Measurements from ENCODE around the gene ZNF239.
"Not testable (repeated sequence)": the region's sequence is repeated elsewhere in the genome, so short reads cannot be mapped to it uniquely, and the experiment has no call there.

ZNF239 gene

GRCh38 chr10:43574001-43574892 lies at the start of gene ZNF239:
TSS of gene ZNF239 (minus strand) at chr10:43574616. CDS start at chr10:43558079, 16,537 bp downstream.
- peak; percentile 94 for DNase-seq

GRCh38 chr10:43623351-43623750 lies 48.9 kb upstream of the ZNF239 start:
- DNase-seq = no peak

- DNase-seq = no peak
Observed at GRCh38 chr10:43622038-43622437, 47.6 kb upstream of the ZNF239 start.

- no peak for DNase-seq
Observed at GRCh38 chr10:43619368-43619767, 45.0 kb upstream of the ZNF239 start.

GRCh38 chr10:43616697-43617370 lies 42.4 kb upstream of the ZNF239 start:
- DNase-seq = no peak

- peak; percentile 5 for DNase-seq
Observed at GRCh38 chr10:43610636-43611035, 36.2 kb upstream of the ZNF239 start.

- DNase-seq = no peak
Observed at GRCh38 chr10:43607199-43607573, 32.8 kb upstream of the ZNF239 start.

- peak; percentile 73 for DNase-seq
Observed at GRCh38 chr10:43606323-43607198, 32.1 kb upstream of the ZNF239 start, which contains the start of gene ZNF485. TSS of gene ZNF485 (plus strand) at chr10:43606438. CDS start at chr10:43607051, 613 bp downstream.

GRCh38 chr10:43605850-43606322 lies 31.5 kb upstream of the ZNF239 start:
- DNase-seq = no peak

GRCh38 chr10:43601576-43601975 lies 27.2 kb upstream of the ZNF239 start:
- DNase-seq = not testable (repeated sequence)

GRCh38 chr10:43599333-43599732 lies 24.9 kb upstream of the ZNF239 start:
- DNase-seq = no peak

- no peak for DNase-seq
Observed at GRCh38 chr10:43598446-43598845, 24.0 kb upstream of the ZNF239 start.

- no peak for DNase-seq
Observed at GRCh38 chr10:43596546-43596945, 22.1 kb upstream of the ZNF239 start.

GRCh38 chr10:43595739-43596298 lies 21.4 kb upstream of the ZNF239 start:
- DNase-seq = no peak

GRCh38 chr10:43594944-43595589 lies 20.7 kb upstream of the ZNF239 start:
- no peak for DNase-seq

GRCh38 chr10:43591303-43591904 lies 17.0 kb upstream of the ZNF239 start:
- no peak for DNase-seq

- not testable (repeated sequence) for DNase-seq
Observed at GRCh38 chr10:43586730-43587115, 12.3 kb upstream of the ZNF239 start.

- no peak for DNase-seq
Observed at GRCh38 chr10:43585981-43586729, 11.7 kb upstream of the ZNF239 start.

GRCh38 chr10:43585046-43585445 lies 10.6 kb upstream of the ZNF239 start:
- DNase-seq = peak; percentile 74

- no peak for DNase-seq
Observed at GRCh38 chr10:43584051-43584450, 9.6 kb upstream of the ZNF239 start.

- DNase-seq = no peak
Observed at GRCh38 chr10:43576580-43576979, 2.2 kb upstream of the ZNF239 start.

Measured in HCEC 1CT (cell line).